IMR-90 (cell line): Measurements from ENCODE around the gene TMEM141. TPM values are rescaled to one million over a fixed set of nuclear protein-coding genes. Genes with fewer than 3 reads are reported as not detected.

Source experiments
- ATAC-seq: fragments of 200-7000 bp; cut with Tn5 transposase; 2 replicates; pipeline ENCODE4 v1.9.1; 2020; ENCODE audit warnings: low read depth, mild to moderate bottlenecking, moderate library complexity
- BruUV-seq: library from RNA; stranded (reverse); fragments of 400-500 nt; replicated peaks from 2 replicates; lab custom pipeline; 2021; lab: Mats Ljungman, UMichigan
- CTCF ChIA-PET: fragments of 300-600 bp; formaldehyde crosslinking; extraction: SDS; loops from one replicate; lab custom pipeline; 2021; ENCODE audit warnings: antibody characterized with exemption; lab: Yijun Ruan, JAX
- POLR2A ChIA-PET: fragments of 300-600 bp; sonication (Branson Sonifier 250); formaldehyde crosslinking; loops from one replicate; lab custom pipeline; 2022; ENCODE audit warnings: antibody characterized with exemption; ENCODE audit not compliant: unreplicated experiment; lab: Charles Lee
- DNase-seq: peaks from one replicate; pipeline ENCODE4 v3.0.0; 2013
- H2AFZ ChIP-seq: replicated peaks from 2 replicates; pipeline ENCODE3; 2013; ENCODE audit warnings: low read length, mild to moderate bottlenecking; ENCODE audit not compliant: poor library complexity
- H2AK5ac ChIP-seq: 2 replicates; pipeline ENCODE4 v1.6.1; 2013; ENCODE audit warnings: low read depth, low read length, inconsistent platforms
- H2AK9ac ChIP-seq: replicated peaks from 2 replicates; pipeline ENCODE3; 2013; ENCODE audit warnings: mild to moderate bottlenecking, low read depth, low read length, moderate library complexity; ENCODE audit not compliant: poor library complexity
- H2BK120ac ChIP-seq: 2 replicates; pipeline ENCODE4 v1.6.1; 2013; ENCODE audit warnings: low read depth, low read length, inconsistent platforms
- H2BK15ac ChIP-seq: 3 replicates; pipeline ENCODE4 v1.6.1; 2013; ENCODE audit warnings: low read depth, low read length, inconsistent platforms
- H2BK20ac ChIP-seq: 2 replicates; pipeline ENCODE4 v1.6.1; 2013; ENCODE audit warnings: low read depth, mild to moderate bottlenecking, inconsistent platforms, low read length, moderate library complexity
- H2BK5ac ChIP-seq: 2 replicates; pipeline ENCODE4 v1.6.1; 2013; ENCODE audit warnings: mild to moderate bottlenecking, low read depth, low read length, inconsistent platforms; ENCODE audit not compliant: poor library complexity, severe bottlenecking
- H3K14ac ChIP-seq: replicated peaks from 2 replicates; pipeline ENCODE4 v1.6.1; 2013; ENCODE audit warnings: low read depth, low read length, inconsistent platforms
- H3K18ac ChIP-seq: 2 replicates; pipeline ENCODE4 v1.6.1; 2013; ENCODE audit warnings: low read depth, low read length, control low read depth
- H3K23ac ChIP-seq: 2 replicates; pipeline ENCODE4 v1.6.1; 2013; ENCODE audit warnings: low read depth, low read length, inconsistent platforms
- H3K27ac ChIP-seq: 2 replicates; pipeline ENCODE4 v1.5.1; 2013; ENCODE audit warnings: mild to moderate bottlenecking, control low read depth, low read length; ENCODE audit not compliant: insufficient read depth
- H3K27me3 ChIP-seq: 2 replicates; pipeline ENCODE4 v1.6.1; 2013; ENCODE audit warnings: low read length; ENCODE audit not compliant: control insufficient read depth, insufficient read depth
- H3K36me3 ChIP-seq: 2 replicates; pipeline ENCODE4 v1.6.1; 2013; ENCODE audit warnings: low read length, mixed read lengths; ENCODE audit not compliant: control insufficient read depth, insufficient read depth
- H3K4ac ChIP-seq: 2 replicates; pipeline ENCODE4 v1.6.1; 2013; ENCODE audit warnings: low read depth, low read length, inconsistent platforms
- H3K4me1 ChIP-seq: 2 replicates; pipeline ENCODE4 v1.6.1; 2013; ENCODE audit warnings: low read length, mixed read lengths; ENCODE audit not compliant: control insufficient read depth, insufficient read depth
- H3K4me2 ChIP-seq: 2 replicates; pipeline ENCODE4 v1.6.1; 2013; ENCODE audit warnings: low read depth, mild to moderate bottlenecking, control low read depth, low read length, moderate library complexity
- H3K4me3 ChIP-seq: 2 replicates; pipeline ENCODE4 v1.5.1; 2013; ENCODE audit warnings: low read depth, mild to moderate bottlenecking, control low read depth, low read length, moderate library complexity; ENCODE audit not compliant: insufficient read depth
- H3K56ac ChIP-seq: 2 replicates; pipeline ENCODE4 v1.6.1; 2013; ENCODE audit warnings: low read length, inconsistent platforms; ENCODE audit not compliant: insufficient read depth; ENCODE audit errors: extremely low read depth
- H3K79me1 ChIP-seq, 2 experiments: 2 replicates each; pipeline ENCODE4 v1.6.1; 2013; ENCODE audit warnings: low read length in 2 of 2, inconsistent platforms in 1 of 2, low read depth in 1 of 2
- H3K9ac ChIP-seq: 2 replicates; pipeline ENCODE4 v1.6.1; 2013; ENCODE audit warnings: low read depth, low read length, control low read depth
- H3K9me1 ChIP-seq: 2 replicates; pipeline ENCODE4 v1.6.1; 2013; ENCODE audit warnings: low read length, inconsistent platforms; ENCODE audit not compliant: insufficient read depth
- H3K9me3 ChIP-seq: 2 replicates; pipeline ENCODE4 v1.6.1; 2013; ENCODE audit warnings: low read length; ENCODE audit not compliant: control insufficient read depth, insufficient read depth
- H4K20me1 ChIP-seq: 2 replicates; pipeline ENCODE4 v1.6.1; 2013; ENCODE audit warnings: low read length, inconsistent platforms; ENCODE audit not compliant: insufficient read depth
- H4K5ac ChIP-seq: 2 replicates; pipeline ENCODE4 v1.6.1; 2013; ENCODE audit warnings: mild to moderate bottlenecking, low read depth, low read length, control low read depth
- H4K8ac ChIP-seq, 2 experiments: 2 replicates each; pipeline ENCODE4 v1.6.1; 2013; ENCODE audit warnings: low read depth in 2 of 2, low read length in 2 of 2, control low read depth in 1 of 2, inconsistent platforms in 1 of 2
- H4K91ac ChIP-seq: 2 replicates; pipeline ENCODE4 v1.6.1; 2013; ENCODE audit warnings: low read depth, low read length, inconsistent platforms; ENCODE audit not compliant: insufficient read depth
- CHD1 ChIP-seq: IDR thresholded peaks from 2 replicates; pipeline ENCODE4 v1.6.1; 2012; ENCODE audit warnings: low read depth, low read length, improper control_type of control experiment
- FOS ChIP-seq: fragments of 150-350 bp; IDR thresholded peaks from 2 replicates; pipeline ENCODE4 v1.6.1; 2016; ENCODE audit warnings: low read depth, low read length
- WGBS, 2 experiments: methylation state at CpG; one replicate each; pipeline versions ENCODE4 v1.1.5 to v1.1.7; 2013; ENCODE audit warnings: missing lambda C conversion rate in 2 of 2; ENCODE audit not compliant: insufficient read length in 1 of 2; ENCODE audit errors: extremely low coverage in 2 of 2; 5-methylcytosine and 5-hydroxymethylcytosine counted together
- dilution Hi-C: fragments of 300-500 bp; cut with HindIII; formaldehyde crosslinking; loops from one replicate; pipeline ENCODE4 v1.14.3; 2018; ENCODE audit warnings: low sequenced_read_pairs; ENCODE audit not compliant: unreplicated experiment
- in situ Hi-C: fragments of 300-500 bp; cut with MboI; formaldehyde crosslinking; loops from 3 replicates; pipeline ENCODE4 v1.14.3; 2019; ENCODE audit warnings: low sequenced_read_pairs, inconsistent platforms, mixed read lengths
- intact Hi-C: fragments of 100-400 bp; cut with micrococcal nuclease; formaldehyde crosslinking; loops from 2 replicates; pipeline ENCODE4 v1.10.0; 2022
- polyA plus RNA-seq, 3 experiments: library from polyadenylated mRNA; depleted of rRNA; stranded (reverse); fragments of >200 nt; gene quantifications; 2 replicates each; pipeline ENCODE4 v1.2.3, GENCODE V29; 2012; ENCODE audit warnings: low replicate concordance in 1 of 3
- total RNA-seq: library from RNA; depleted of rRNA; stranded (reverse); fragments of >200 nt; gene quantifications from 2 replicates; pipeline ENCODE4 v1.2.3, GENCODE V29; 2012

TMEM141 gene
- total and polyA plus RNA-seq, 2 of the 4 experiments (the other 2 are of a cell fraction) = 39.1 to 77.8 TPM

DNA sequence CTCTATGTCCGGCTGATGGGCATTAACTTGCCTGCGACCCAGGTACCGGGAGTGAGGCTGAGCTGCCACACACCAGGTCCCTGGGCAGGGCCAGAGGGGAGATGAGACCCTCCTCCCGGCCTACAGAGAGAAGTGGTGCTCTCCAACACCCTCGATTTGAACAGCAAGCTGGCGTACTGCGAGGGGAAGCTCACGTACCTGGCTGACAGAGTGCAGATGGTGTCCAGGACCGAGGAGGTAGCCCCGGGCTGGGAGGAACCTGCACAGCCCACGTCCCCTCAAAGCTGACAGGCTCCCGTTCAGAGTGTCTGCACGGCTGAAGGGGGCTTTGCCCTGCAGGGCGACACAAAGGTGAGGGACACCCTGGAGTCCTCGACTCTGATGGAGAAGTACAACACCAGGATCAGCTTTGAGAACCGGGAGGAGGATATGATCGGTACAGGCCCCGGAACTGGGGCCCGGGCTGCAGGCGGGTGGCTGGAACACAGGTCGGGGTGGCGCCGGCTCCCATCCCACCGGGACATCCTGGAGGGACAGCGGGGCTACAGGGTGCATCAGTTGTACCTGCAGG is 15.6 kb downstream of the TMEM141 start:
- H2BK5ac ChIP-seq = no peak overlapping the region
- WGBS, 2 experiments = 63% methylated on average over 17 of the region's 25 CpGs; no CpG with 5 or more reads in 1 of the 2 experiments
- TF ChIP-seq CHD1 (no peak), FOS (no peak)
- H4K20me1 ChIP-seq = peaks cover 11% of the 10 kb centered on the region; the same call in 1 of the 2 replicates
- peak overlapping the region; percentile 89; the same call in 1 of the 2 replicates for H3K4ac ChIP-seq
- no peaks in the 10 kb centered on the region for H3K9me1 ChIP-seq
- H3K9me3 ChIP-seq = no peaks in the 10 kb centered on the region
- intact Hi-C loops (no loop called here), in situ Hi-C loops (no loop called here), dilution Hi-C loops (no loop called here)
- peaks cover 25 to 38% of the 10 kb centered on the region in 2 experiments for H3K79me1 ChIP-seq
- H2BK120ac ChIP-seq = no peak overlapping the region
- H2AK9ac ChIP-seq = peak overlapping the region; percentile 97
- BruUV-seq = no TSS peak
- no peak overlapping the region for H2BK20ac ChIP-seq
- H3K27me3 ChIP-seq = peaks cover 5% of the 10 kb centered on the region
- 0 out of 2 replicates have a peak overlapping the region, but pooled peaks have one; percentile 70 for H4K91ac ChIP-seq
- ChIA-PET POLR2A (no interaction called here), CTCF (interaction anchor here (0.6 kb wide), 1 partner anchor 36 kb away, joined by 3 read pairs; the partner anchor contains the start of gene AJM1)
- peak overlapping the region; percentile 99 for H2AFZ ChIP-seq
- H4K8ac ChIP-seq = peak overlapping the region; percentile 22 to 94; a peak in 3 of 4 replicates
- H3K4me1 ChIP-seq = peaks cover 13% of the 10 kb centered on the region
- peaks cover 3% of the 10 kb centered on the region for H3K36me3 ChIP-seq
- no peak overlapping the region for H4K5ac ChIP-seq
- no peak for DNase-seq
- H3K4me2 ChIP-seq = peak overlapping the region; percentile 75
- H3K14ac ChIP-seq = peak overlapping the region; percentile 94; the same call in 1 of the 2 replicates
- no peak overlapping the region; the same call in 1 of the 2 replicates for H3K56ac ChIP-seq
- ATAC-seq = no peak
- peak overlapping the region; percentile 24; the same call in 1 of the 2 replicates for H3K23ac ChIP-seq
- H3K9ac ChIP-seq = peak overlapping the region; percentile 67
- peak overlapping the region; percentile 68; the same call in 1 of the 2 replicates for H3K27ac ChIP-seq
- peak overlapping the region; percentile 56 for H2AK5ac ChIP-seq
- H3K4me3 ChIP-seq = peak overlapping the region; percentile 75
- H2BK15ac ChIP-seq = no peak overlapping the region
- H3K18ac ChIP-seq = no peak overlapping the region
